IPS-18c (cell line): ENCODE data around the gene NME4.
"Not testable (repeated sequence)": the region's sequence is repeated elsewhere in the genome, so short reads cannot be mapped to it uniquely, and the experiment has no call there.

Experiments used
- H3K4me3 ChIP-seq: 2 replicates; pipeline ENCODE4 v1.7.0; 2013; ENCODE audit warnings: low read depth, mild to moderate bottlenecking, low read length, moderate library complexity; ENCODE audit not compliant: insufficient read depth
- H3K9me3 ChIP-seq: one replicate; pipeline ENCODE4 v1.6.1; 2013; ENCODE audit warnings: mild to moderate bottlenecking, low read length, moderate library complexity; ENCODE audit not compliant: control insufficient read depth, insufficient read depth

Gene NME4

GRCh38 chr16:373020-373598 lies 23.9 kb upstream of the NME4 start:
- Histone ChIP-seq H3K4me3 (no peak overlapping the region), H3K9me3 (no peaks in the 10 kb centered on the region)

- H3K9me3 ChIP-seq, result no peaks in the 10 kb centered on the region
- no peak overlapping the region for H3K4me3 ChIP-seq
Observed at GRCh38 chr16:373848-374615, 23.0 kb upstream of the NME4 start.

- Histone ChIP-seq H3K4me3 (no peak overlapping the region), H3K9me3 (no peaks in the 10 kb centered on the region)
Observed at GRCh38 chr16:374616-374926, 22.4 kb upstream of the NME4 start.

- H3K9me3 ChIP-seq, result no peaks in the 10 kb centered on the region
- H3K4me3 ChIP-seq, result no peak overlapping the region
Observed at GRCh38 chr16:375212-375611, 21.8 kb upstream of the NME4 start.

GRCh38 chr16:375927-376816 lies 20.8 kb upstream of the NME4 start:
- no peaks in the 10 kb centered on the region for H3K9me3 ChIP-seq
- no peak overlapping the region for H3K4me3 ChIP-seq

- H3K4me3 ChIP-seq, result no peak overlapping the region
- H3K9me3 ChIP-seq, result no peaks in the 10 kb centered on the region
Observed at GRCh38 chr16:376817-377418, 20.1 kb upstream of the NME4 start.

GRCh38 chr16:377419-377951 lies 19.5 kb upstream of the NME4 start:
- Histone ChIP-seq H3K4me3 (no peak overlapping the region), H3K9me3 (no peaks in the 10 kb centered on the region)

- not testable (repeated sequence) for H3K4me3 ChIP-seq, H3K9me3 ChIP-seq
Observed at GRCh38 chr16:378113-378820, 18.7 kb upstream of the NME4 start.

- Histone ChIP-seq H3K9me3 (no peaks in the 10 kb centered on the region), H3K4me3 (no peak overlapping the region)
Observed at GRCh38 chr16:378821-379182, 18.2 kb upstream of the NME4 start.

- Histone ChIP-seq H3K9me3 (no peaks in the 10 kb centered on the region), H3K4me3 (peak overlapping the region; percentile 24)
Observed at GRCh38 chr16:379183-379960, 17.6 kb upstream of the NME4 start.

- Histone ChIP-seq H3K9me3 (no peaks in the 10 kb centered on the region), H3K4me3 (peak overlapping the region; percentile 78)
Observed at GRCh38 chr16:379961-380761, 16.8 kb upstream of the NME4 start.

- peak overlapping the region; percentile 78 for H3K4me3 ChIP-seq
- H3K9me3 ChIP-seq, result no peaks in the 10 kb centered on the region
Observed at GRCh38 chr16:380762-381011, 16.3 kb upstream of the NME4 start.

- H3K9me3 ChIP-seq, result no peaks in the 10 kb centered on the region
- H3K4me3 ChIP-seq, result peak overlapping the region; percentile 78
Observed at GRCh38 chr16:381012-381788, 15.8 kb upstream of the NME4 start.

GRCh38 chr16:381789-382717 lies 14.9 kb upstream of the NME4 start, which contains the start of gene PGAP6:
PGAP6 (minus strand) TSS chr16:381978; CDS start chr16:381821, 157 bp downstream.
- Histone ChIP-seq H3K4me3 (peak within 1 kb of the TSS; percentile 78), H3K9me3 (no peaks in the 10 kb centered on the region)
